Measurements from ENCODE around the gene GRIP2.

The GRIP2 gene

GRCh38 chr3:14568269-14568668 lies 28.1 kb upstream of the GRIP2 start:
- H3K9me3 ChIP-seq (ENCODE audit: control insufficient read depth, insufficient read depth, low read length) = no peaks in the 10 kb centered on the region
- no peaks in the 10 kb centered on the region for H3K36me3 ChIP-seq (ENCODE audit: insufficient read depth, low read length)
- no peak overlapping the region for H3K9ac ChIP-seq (ENCODE audit: low read depth, low read length)
- peaks cover 22% of the 10 kb centered on the region for H3K4me1 ChIP-seq (ENCODE audit: insufficient read depth, low read length)

GRCh38 chr3:14566812-14567211 lies 26.7 kb upstream of the GRIP2 start:
- Histone ChIP-seq H3K4me1 (ENCODE audit: insufficient read depth, low read length) (peaks cover 22% of the 10 kb centered on the region), H3K36me3 (ENCODE audit: insufficient read depth, low read length) (no peaks in the 10 kb centered on the region), H3K9ac (ENCODE audit: low read depth, low read length) (no peak overlapping the region), H3K9me3 (ENCODE audit: control insufficient read depth, insufficient read depth, low read length) (no peaks in the 10 kb centered on the region)

- Histone ChIP-seq H3K36me3 (ENCODE audit: insufficient read depth, low read length) (no peaks in the 10 kb centered on the region), H3K4me1 (ENCODE audit: insufficient read depth, low read length) (peaks cover 22% of the 10 kb centered on the region), H3K9me3 (ENCODE audit: control insufficient read depth, insufficient read depth, low read length) (no peaks in the 10 kb centered on the region), H3K9ac (ENCODE audit: low read depth, low read length) (no peak overlapping the region)
These were observed 25.9 kb upstream of the GRIP2 start for GRCh38 chr3:14565868-14566588.

- no peak overlapping the region for H3K9ac ChIP-seq (ENCODE audit: low read depth, low read length)
- H3K9me3 ChIP-seq (ENCODE audit: control insufficient read depth, insufficient read depth, low read length) = no peaks in the 10 kb centered on the region
- no peaks in the 10 kb centered on the region for H3K36me3 ChIP-seq (ENCODE audit: insufficient read depth, low read length)
- peaks cover 19% of the 10 kb centered on the region for H3K4me1 ChIP-seq (ENCODE audit: insufficient read depth, low read length)
These were observed 24.6 kb upstream of the GRIP2 start for GRCh38 chr3:14564741-14565140.

- Histone ChIP-seq H3K9ac (ENCODE audit: low read depth, low read length) (no peak overlapping the region), H3K4me1 (ENCODE audit: insufficient read depth, low read length) (peaks cover 17% of the 10 kb centered on the region), H3K36me3 (ENCODE audit: insufficient read depth, low read length) (no peaks in the 10 kb centered on the region), H3K9me3 (ENCODE audit: control insufficient read depth, insufficient read depth, low read length) (no peaks in the 10 kb centered on the region)
These were observed 23.9 kb upstream of the GRIP2 start for GRCh38 chr3:14563946-14564539.

GRCh38 chr3:14562121-14562890 lies 22.2 kb upstream of the GRIP2 start:
- Histone ChIP-seq H3K9ac (ENCODE audit: low read depth, low read length) (no peak overlapping the region), H3K4me1 (ENCODE audit: insufficient read depth, low read length) (peaks cover 17% of the 10 kb centered on the region), H3K9me3 (ENCODE audit: control insufficient read depth, insufficient read depth, low read length) (no peaks in the 10 kb centered on the region), H3K36me3 (ENCODE audit: insufficient read depth, low read length) (no peaks in the 10 kb centered on the region)

GRCh38 chr3:14561051-14561960 lies 21.2 kb upstream of the GRIP2 start:
- no peak overlapping the region for H3K9ac ChIP-seq (ENCODE audit: low read depth, low read length)
- H3K9me3 ChIP-seq (ENCODE audit: control insufficient read depth, insufficient read depth, low read length) = no peaks in the 10 kb centered on the region
- no peaks in the 10 kb centered on the region for H3K36me3 ChIP-seq (ENCODE audit: insufficient read depth, low read length)
- peaks cover 21% of the 10 kb centered on the region for H3K4me1 ChIP-seq (ENCODE audit: insufficient read depth, low read length)

- Histone ChIP-seq H3K9me3 (ENCODE audit: control insufficient read depth, insufficient read depth, low read length) (no peaks in the 10 kb centered on the region), H3K36me3 (ENCODE audit: insufficient read depth, low read length) (no peaks in the 10 kb centered on the region), H3K4me1 (ENCODE audit: insufficient read depth, low read length) (peaks cover 30% of the 10 kb centered on the region), H3K9ac (ENCODE audit: low read depth, low read length) (no peak overlapping the region)
These were observed 20.0 kb upstream of the GRIP2 start for GRCh38 chr3:14560110-14560509.

GRCh38 chr3:14558029-14558428 lies 17.9 kb upstream of the GRIP2 start:
- Histone ChIP-seq H3K9ac (ENCODE audit: low read depth, low read length) (no peak overlapping the region), H3K9me3 (ENCODE audit: control insufficient read depth, insufficient read depth, low read length) (no peaks in the 10 kb centered on the region), H3K36me3 (ENCODE audit: insufficient read depth, low read length) (no peaks in the 10 kb centered on the region), H3K4me1 (ENCODE audit: insufficient read depth, low read length) (peaks cover 18% of the 10 kb centered on the region)

- Histone ChIP-seq H3K9ac (ENCODE audit: low read depth, low read length) (peak overlapping the region; percentile 27; the same call in 1 of the 2 replicates), H3K9me3 (ENCODE audit: control insufficient read depth, insufficient read depth, low read length) (no peaks in the 10 kb centered on the region), H3K36me3 (ENCODE audit: insufficient read depth, low read length) (no peaks in the 10 kb centered on the region), H3K4me1 (ENCODE audit: insufficient read depth, low read length) (peaks cover 18% of the 10 kb centered on the region)
These were observed 15.7 kb upstream of the GRIP2 start for GRCh38 chr3:14555835-14556234.

GRCh38 chr3:14554715-14555114 lies 14.6 kb upstream of the GRIP2 start:
- Histone ChIP-seq H3K36me3 (ENCODE audit: insufficient read depth, low read length) (no peaks in the 10 kb centered on the region), H3K9ac (ENCODE audit: low read depth, low read length) (no peak overlapping the region), H3K9me3 (ENCODE audit: control insufficient read depth, insufficient read depth, low read length) (no peaks in the 10 kb centered on the region), H3K4me1 (ENCODE audit: insufficient read depth, low read length) (peaks cover 18% of the 10 kb centered on the region)

GRCh38 chr3:14553871-14554270 lies 13.7 kb upstream of the GRIP2 start:
- Histone ChIP-seq H3K36me3 (ENCODE audit: insufficient read depth, low read length) (no peaks in the 10 kb centered on the region), H3K9ac (ENCODE audit: low read depth, low read length) (no peak overlapping the region), H3K4me1 (ENCODE audit: insufficient read depth, low read length) (peaks cover 18% of the 10 kb centered on the region), H3K9me3 (ENCODE audit: control insufficient read depth, insufficient read depth, low read length) (no peaks in the 10 kb centered on the region)

GRCh38 chr3:14552717-14553116 lies 12.6 kb upstream of the GRIP2 start:
- Histone ChIP-seq H3K9ac (ENCODE audit: low read depth, low read length) (no peak overlapping the region), H3K36me3 (ENCODE audit: insufficient read depth, low read length) (no peaks in the 10 kb centered on the region)

GRCh38 chr3:14552041-14552648 lies 12.0 kb upstream of the GRIP2 start:
- peaks cover 18% of the 10 kb centered on the region for H3K4me1 ChIP-seq (ENCODE audit: insufficient read depth, low read length)
- H3K36me3 ChIP-seq (ENCODE audit: insufficient read depth, low read length) = no peaks in the 10 kb centered on the region
- no peak overlapping the region for H3K9ac ChIP-seq (ENCODE audit: low read depth, low read length)
- H3K9me3 ChIP-seq (ENCODE audit: control insufficient read depth, insufficient read depth, low read length) = no peaks in the 10 kb centered on the region

More at GRCh38 chr3:14552717-14553116, 12.6 kb upstream of the GRIP2 start:
- Histone ChIP-seq H3K9me3 (ENCODE audit: control insufficient read depth, insufficient read depth, low read length) (no peaks in the 10 kb centered on the region), H3K4me1 (ENCODE audit: insufficient read depth, low read length) (peaks cover 18% of the 10 kb centered on the region)

All from ES-I3 (cell line).